ENCODE results near the gene EHBP1L1. TPM values are rescaled to one million over a fixed set of nuclear protein-coding genes. Genes with fewer than 3 reads are reported as not detected.

Gene EHBP1L1
- total and polyA plus RNA-seq, 4 donors, result 49.8 to 154 (median 91.8) TPM

DNA sequence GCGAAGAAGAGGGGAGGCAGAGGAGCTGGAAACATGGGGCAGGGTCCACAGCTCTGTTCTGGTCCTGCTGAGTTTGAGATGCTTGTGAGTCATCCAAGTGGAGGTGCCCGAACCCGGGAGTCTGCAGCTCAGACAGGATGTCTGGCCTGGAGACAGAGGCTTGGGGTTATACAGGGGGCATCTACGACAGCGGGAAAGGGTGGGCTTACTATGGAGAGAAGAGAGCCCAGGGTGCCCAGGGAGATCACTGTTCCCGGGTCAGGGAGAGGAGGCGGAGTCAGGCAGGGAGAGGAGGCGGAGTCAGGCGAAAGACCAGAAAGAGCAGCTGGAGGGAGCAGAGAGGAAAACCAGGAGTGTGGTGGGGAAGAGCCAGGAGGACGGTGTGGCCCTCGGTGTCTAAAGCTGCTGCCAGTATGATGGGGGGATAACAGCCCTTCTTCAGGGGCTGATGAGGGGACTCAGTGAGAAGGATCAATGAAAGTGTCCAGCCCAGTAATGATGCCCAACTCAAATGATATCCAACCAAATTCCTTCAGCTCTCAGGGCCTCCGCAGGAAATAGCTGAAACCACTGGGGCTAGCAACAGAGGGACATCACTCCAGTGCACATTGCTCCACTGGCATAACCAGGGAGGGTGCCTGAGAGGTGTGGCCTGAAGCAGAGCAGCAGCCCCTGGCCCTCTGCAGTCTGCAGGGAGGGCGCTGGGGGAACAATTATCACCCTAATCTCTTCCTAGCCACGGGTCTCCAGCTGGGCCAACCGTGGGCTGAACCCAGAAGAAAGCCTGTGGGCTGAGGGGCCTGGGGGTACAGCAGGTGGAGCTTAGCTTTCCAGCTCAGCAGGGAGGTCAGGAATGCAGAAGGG, 15.1 kb upstream of the EHBP1L1 start:
- no peak for TF ChIP-seq CTCF (IDR thresholded peaks at IDR 0.05; ENCODE audit: control extremely low read depth, extremely low read depth)
- ATAC-seq (ENCODE audit: insufficient read depth, low FRiP score) (no peak), DNase-seq (peak; percentile 64 to 76 (median 75))
- Histone ChIP-seq H3K4me3 (no peak overlapping the region), H3K9me3 (ENCODE audit: control insufficient read depth in 4 of 4, insufficient read depth in 3 of 4, low read length in 3 of 4) (no peaks in the 10 kb centered on the region), H3K4me1 (ENCODE audit: control insufficient read depth in 5 of 5, insufficient read depth in 5 of 5, low read length in 5 of 5) (peaks cover 0 to 50% (median 30%) of the 10 kb centered on the region in 5 donors), H3K9ac (ENCODE audit: insufficient read depth in 1 of 2, low read length in 2 of 2) (no peak overlapping the region), H3K27me3 (ENCODE audit: control insufficient read depth in 3 of 3, insufficient read depth in 3 of 3, low read length in 2 of 3) (peaks cover 0 to 2% (median 0%) of the 10 kb centered on the region in 3 donors), H3K36me3 (ENCODE audit: control insufficient read depth in 4 of 4, insufficient read depth in 4 of 4, low read length in 4 of 4) (peaks cover 0 to 2% (median 0%) of the 10 kb centered on the region in 4 donors), H3K27ac (ENCODE audit: low read depth in 1 of 2, low read length in 1 of 2) (peak overlapping the region in 1 of 2 donors; percentile 90)
- 35 to 58% methylated on average over 15 of the region's 15 CpGs for WGBS, 2 donors

- Histone ChIP-seq H3K4me1 (ENCODE audit: control insufficient read depth in 5 of 5, insufficient read depth in 5 of 5, low read length in 5 of 5) (peaks cover 0 to 38% (median 24%) of the 10 kb centered on the region in 5 donors), H3K27ac (ENCODE audit: low read depth in 1 of 2, low read length in 1 of 2) (no peak overlapping the region), H3K9ac (ENCODE audit: insufficient read depth in 1 of 2, low read length in 2 of 2) (no peak overlapping the region), H3K4me3 (no peak overlapping the region), H3K36me3 (ENCODE audit: control insufficient read depth in 4 of 4, insufficient read depth in 4 of 4, low read length in 4 of 4) (peaks cover 0 to 2% (median 0%) of the 10 kb centered on the region in 4 donors), H3K27me3 (ENCODE audit: control insufficient read depth in 3 of 3, insufficient read depth in 3 of 3, low read length in 2 of 3) (peaks cover 0 to 2% (median 0%) of the 10 kb centered on the region in 3 donors), H3K9me3 (ENCODE audit: control insufficient read depth in 4 of 4, insufficient read depth in 3 of 4, low read length in 3 of 4) (no peaks in the 10 kb centered on the region)
- 92 to 96% methylated on average over 7 of the region's 7 CpGs for WGBS, 2 donors
- ATAC-seq (ENCODE audit: insufficient read depth, low FRiP score), result no peak
- no peak for TF ChIP-seq CTCF (IDR thresholded peaks at IDR 0.05; ENCODE audit: control extremely low read depth, extremely low read depth)
- DNase-seq, result no peak
Measured at GRCh38 chr11:65562020-65562419, 13.8 kb upstream of the EHBP1L1 start.

- no peak overlapping the region for H3K27ac ChIP-seq (ENCODE audit: low read depth in 1 of 2, low read length in 1 of 2)
- TF ChIP-seq CTCF (IDR thresholded peaks at IDR 0.05; ENCODE audit: control extremely low read depth, extremely low read depth), result no peak
- H3K36me3 ChIP-seq (ENCODE audit: control insufficient read depth in 4 of 4, insufficient read depth in 4 of 4, low read length in 4 of 4), result peaks cover 0 to 2% (median 0%) of the 10 kb centered on the region in 4 donors
- H3K9me3 ChIP-seq (ENCODE audit: control insufficient read depth in 4 of 4, insufficient read depth in 3 of 4, low read length in 3 of 4), result no peaks in the 10 kb centered on the region
- H3K4me3 ChIP-seq, result no peak overlapping the region
- DNase-seq (no peak), ATAC-seq (ENCODE audit: insufficient read depth, low FRiP score) (no peak)
- H3K27me3 ChIP-seq (ENCODE audit: control insufficient read depth in 3 of 3, insufficient read depth in 3 of 3, low read length in 2 of 3), result peaks cover 0 to 2% (median 0%) of the 10 kb centered on the region in 3 donors
- 84 to 97% methylated on average over 9 of the region's 9 CpGs for WGBS, 2 donors
- no peak overlapping the region for H3K9ac ChIP-seq (ENCODE audit: insufficient read depth in 1 of 2, low read length in 2 of 2)
- peaks cover 0 to 34% (median 22%) of the 10 kb centered on the region in 5 donors for H3K4me1 ChIP-seq (ENCODE audit: control insufficient read depth in 5 of 5, insufficient read depth in 5 of 5, low read length in 5 of 5)
Measured at GRCh38 chr11:65562788-65563187, 13.1 kb upstream of the EHBP1L1 start.
